H1 (cell line): Measurements from ENCODE around the gene NHS. TPM values are rescaled to one million over a fixed set of nuclear protein-coding genes. Genes with fewer than 3 reads are reported as not detected.

Source experiments
- CTCF ChIA-PET: fragments of 300-600 bp; sonication (Branson Sonifier 250); formaldehyde crosslinking; loops from one replicate; lab custom pipeline; 2021; ENCODE audit not compliant: partially characterized antibody; lab: Charles Lee
- POLR2A ChIA-PET: fragments of 300-600 bp; sonication (Branson Sonifier 250); formaldehyde crosslinking; loops from one replicate; lab custom pipeline; 2021; ENCODE audit warnings: inconsistent platforms; ENCODE audit not compliant: partially characterized antibody; lab: Charles Lee
- DNase-seq, 2 experiments: peaks; one replicate each; pipeline versions ENCODE4 v3.0.0 to v3.0.0-alpha.2; 2010 to 2022; ENCODE audit warnings: low spot score in 2 of 2, low read depth in 1 of 2, mixed read lengths in 1 of 2
- FAIRE-seq: peaks from 2 replicates; lab custom pipeline; 2011; peaks lifted over from hg19 to GRCh38; lab: Jason Lieb, UNC
- H2AFZ ChIP-seq: 2 replicates; pipeline ENCODE4 v1.8.1; 2012; ENCODE audit warnings: low read length, inconsistent platforms
- H2AK5ac ChIP-seq: 2 replicates; pipeline ENCODE4 v1.6.1; 2013; ENCODE audit warnings: low read depth, low read length
- H2BK120ac ChIP-seq: replicated peaks from 2 replicates; pipeline ENCODE3; 2013; ENCODE audit warnings: low read depth, low read length, inconsistent platforms
- H2BK12ac ChIP-seq: 2 replicates; pipeline ENCODE4 v1.6.1; 2013; ENCODE audit warnings: low read depth, low read length
- H2BK15ac ChIP-seq: 2 replicates; pipeline ENCODE4 v1.6.1; 2013; ENCODE audit warnings: low read length
- H2BK20ac ChIP-seq: 2 replicates; pipeline ENCODE4 v1.6.1; 2013; ENCODE audit warnings: low read length
- H2BK5ac ChIP-seq: 2 replicates; pipeline ENCODE4 v1.6.1; 2013; ENCODE audit warnings: low read depth, low read length
- H3K14ac ChIP-seq: 2 replicates; pipeline ENCODE4 v1.6.1; 2013; ENCODE audit warnings: inconsistent platforms; ENCODE audit not compliant: insufficient read length
- H3K18ac ChIP-seq: 2 replicates; pipeline ENCODE4 v1.6.1; 2013; ENCODE audit warnings: low read length; ENCODE audit errors: extremely low read depth
- H3K23ac ChIP-seq: 2 replicates; pipeline ENCODE4 v1.6.1; 2013; ENCODE audit warnings: inconsistent platforms; ENCODE audit not compliant: insufficient read length
- H3K23me2 ChIP-seq: 2 replicates; pipeline ENCODE4 v1.6.1; 2013; ENCODE audit warnings: low read depth, low read length
- H3K27ac ChIP-seq: 2 replicates; pipeline ENCODE4 v1.6.1; 2011; ENCODE audit warnings: low read depth, low read length, inconsistent platforms
- H3K27me3 ChIP-seq, 4 experiments: replicated peaks in 1 of 4; 1 replicate in 1 of 4; 2 replicates in 3 of 4; pipeline versions ENCODE4 v1.6.1 to v1.8.1; 2011 to 2013; ENCODE audit warnings: low read length in 3 of 4, mild to moderate bottlenecking in 3 of 4, inconsistent platforms in 2 of 4, mixed read lengths in 2 of 4, moderate library complexity in 1 of 4; ENCODE audit not compliant: control insufficient read depth in 3 of 4, insufficient read depth in 3 of 4; ENCODE audit errors: extremely low read depth in 1 of 4
- H3K36me3 ChIP-seq, 4 experiments: 2 replicates each; pipeline versions ENCODE4 v1.6.1 to v1.8.1; 2011 to 2013; ENCODE audit warnings: mild to moderate bottlenecking in 4 of 4, low read length in 3 of 4, moderate library complexity in 2 of 4, control low read depth in 1 of 4, inconsistent platforms in 1 of 4; ENCODE audit not compliant: insufficient read depth in 4 of 4, control insufficient read depth in 2 of 4
- H3K4ac ChIP-seq: replicated peaks from 2 replicates; pipeline ENCODE3; 2013; ENCODE audit warnings: low read length, low read depth, mixed read lengths, inconsistent platforms; ENCODE audit not compliant: insufficient read length
- H3K4me1 ChIP-seq, 4 experiments: replicated peaks in 1 of 4; 1 replicate in 1 of 4; 2 replicates in 3 of 4; pipeline versions ENCODE4 v1.6.1 to v1.8.1; 2011 to 2013; ENCODE audit warnings: low read length in 3 of 4, inconsistent platforms in 2 of 4, mixed read lengths in 1 of 4; ENCODE audit not compliant: insufficient read depth in 4 of 4, control insufficient read depth in 3 of 4
- H3K4me2 ChIP-seq, 2 experiments: 2 replicates each; pipeline versions ENCODE4 v1.6.1 to v1.8.1; 2011 to 2013; ENCODE audit warnings: low read depth in 2 of 2, low read length in 2 of 2, control low read depth in 1 of 2, inconsistent platforms in 1 of 2, mild to moderate bottlenecking in 1 of 2; ENCODE audit not compliant: insufficient read depth in 1 of 2
- H3K4me3 ChIP-seq, 4 experiments: fragments of 200-600, 300-600 bp in 1 of 4; sonication (generic), shearing (Covaris generic), sonication (Bioruptor Twin) in 1 of 4; 2 replicates each; pipeline versions ENCODE4 v1.5.1 to v1.8.1; 2011 to 2016; ENCODE audit warnings: low read length in 4 of 4, low read depth in 3 of 4, control low read depth in 2 of 4, inconsistent platforms in 2 of 4, mild to moderate bottlenecking in 2 of 4, mixed read lengths in 1 of 4, moderate library complexity in 1 of 4; ENCODE audit not compliant: insufficient read depth in 2 of 4; ENCODE audit errors: extremely low read depth in 1 of 4
- H3K56ac ChIP-seq: replicated peaks from 2 replicates; pipeline ENCODE3; 2013; ENCODE audit warnings: low read depth, mild to moderate bottlenecking, mixed read lengths, low read length, inconsistent platforms; ENCODE audit not compliant: insufficient read length
- H3K79me1 ChIP-seq: 2 replicates; pipeline ENCODE4 v1.6.1; 2013; ENCODE audit warnings: low read depth, low read length, control low read depth
- H3K79me2 ChIP-seq, 2 experiments: 2 replicates each; pipeline versions ENCODE4 v1.6.1 to v1.8.1; 2012 to 2013; ENCODE audit warnings: low read length in 2 of 2, mild to moderate bottlenecking in 2 of 2, inconsistent platforms in 1 of 2; ENCODE audit not compliant: insufficient read depth in 2 of 2, control insufficient read depth in 1 of 2
- H3K9ac ChIP-seq, 4 experiments: replicated peaks in 1 of 4; 1 replicate in 1 of 4; 2 replicates in 3 of 4; pipeline versions ENCODE4 v1.6.1 to v1.8.1; 2011 to 2013; ENCODE audit warnings: low read depth in 3 of 4, low read length in 3 of 4, control low read depth in 2 of 4, mild to moderate bottlenecking in 2 of 4, moderate library complexity in 2 of 4, inconsistent platforms in 1 of 4; ENCODE audit errors: extremely low read depth in 1 of 4
- H3K9me3 ChIP-seq, 2 experiments: 2 replicates each; pipeline versions ENCODE4 v1.6.1 to v1.8.1; 2012 to 2013; ENCODE audit warnings: mild to moderate bottlenecking in 2 of 2, moderate library complexity in 2 of 2, control low read depth in 1 of 2, inconsistent platforms in 1 of 2, low read depth in 1 of 2, low read length in 1 of 2, mixed read lengths in 1 of 2; ENCODE audit not compliant: insufficient read depth in 2 of 2
- H4K20me1 ChIP-seq, 2 experiments: replicated peaks in 1 of 2; 2 replicates each; pipeline versions ENCODE3 to v1.8.1; 2011 to 2013; ENCODE audit warnings: inconsistent platforms in 2 of 2, low read length in 2 of 2, mild to moderate bottlenecking in 1 of 2; ENCODE audit not compliant: insufficient read depth in 2 of 2, control insufficient read depth in 1 of 2
- H4K5ac ChIP-seq: 2 replicates; pipeline ENCODE4 v1.6.1; 2013; ENCODE audit warnings: low read length, low read depth, mixed read lengths, inconsistent platforms; ENCODE audit not compliant: insufficient read length
- H4K8ac ChIP-seq: 2 replicates; pipeline ENCODE4 v1.8.0; 2013; ENCODE audit warnings: mild to moderate bottlenecking, moderate library complexity, low read length, inconsistent platforms; ENCODE audit not compliant: insufficient read depth; ENCODE audit errors: extremely low read depth
- H4K91ac ChIP-seq: replicated peaks from 2 replicates; pipeline ENCODE3; 2013; ENCODE audit warnings: low read length, mixed read lengths, inconsistent platforms; ENCODE audit not compliant: insufficient read length
- KDM5A ChIP-seq: fragments of 200-600 bp; IDR thresholded peaks from 2 replicates; pipeline ENCODE4 v1.7.1; 2012; ENCODE audit warnings: mild to moderate bottlenecking, low read length, inconsistent platforms, mixed read lengths
- POU5F1 ChIP-seq: IDR thresholded peaks from 2 replicates; pipeline ENCODE4 v1.6.1; 2011; ENCODE audit warnings: low read depth, mild to moderate bottlenecking, low read length, moderate library complexity
- SIRT6 ChIP-seq: IDR thresholded peaks from one replicate; pipeline ENCODE4 v1.7.1; 2012; ENCODE audit warnings: low read length, inconsistent platforms
- TAF1 ChIP-seq: IDR thresholded peaks from 2 replicates; pipeline ENCODE4 v1.6.1; 2011; ENCODE audit warnings: mild to moderate bottlenecking, low read depth, low read length
- TAF7 ChIP-seq: optimal IDR thresholded peaks from 2 replicates; pipeline ENCODE3; 2011; ENCODE audit warnings: low read depth, mild to moderate bottlenecking, inconsistent platforms, low read length, moderate library complexity, borderline replicate concordance
- WGBS, 2 experiments: shearing (Covaris generic) in 1 of 2; methylation state at CpG; one replicate each; pipeline versions ENCODE4 v1.1.6 to v1.1.7; 2013 to 2015; ENCODE audit warnings: low lambda C conversion rate in 2 of 2, mixed read lengths in 2 of 2, inconsistent platforms in 1 of 2, low coverage in 1 of 2, missing lambda C conversion rate in 1 of 2; ENCODE audit not compliant: insufficient replicate concordance in 2 of 2, insufficient coverage in 1 of 2, insufficient read length in 1 of 2; ENCODE audit errors: extremely low coverage in 1 of 2, missing lambda C conversion rate in 1 of 2; 5-methylcytosine and 5-hydroxymethylcytosine counted together
- polyA plus RNA-seq, 7 experiments: library from polyadenylated mRNA; depleted of rRNA in 3 of 7; stranded (reverse) in 5 of 7; unstranded in 2 of 7; fragments of >200 nt in 5 of 7; fragments of 200-250 nt in 2 of 7; gene quantifications; 1 replicate in 5 of 7; 2 replicates in 1 of 7; 4 replicates in 1 of 7; pipeline versions ENCODE4 v1.2.1 to v1.2.3, GENCODE V29; 2011 to 2013; ENCODE audit warnings: missing spikeins in 2 of 7, mixed read lengths in 2 of 7
- total RNA-seq: library from RNA; stranded (reverse); fragmentation: NEBNext Ultra II Directional; extraction: Animal tissue kit (Norgen Biotek cat#: 25700); gene quantifications from 2 replicates; pipeline ENCODE4 v1.2.1, GENCODE V29; 2021

NHS gene
- total and polyA plus RNA-seq, 2 of the 8 experiments (the other 6 are each of a cell fraction or from before 2014, with no cell fraction given) = 2.2 to 6.7 TPM

DNA sequence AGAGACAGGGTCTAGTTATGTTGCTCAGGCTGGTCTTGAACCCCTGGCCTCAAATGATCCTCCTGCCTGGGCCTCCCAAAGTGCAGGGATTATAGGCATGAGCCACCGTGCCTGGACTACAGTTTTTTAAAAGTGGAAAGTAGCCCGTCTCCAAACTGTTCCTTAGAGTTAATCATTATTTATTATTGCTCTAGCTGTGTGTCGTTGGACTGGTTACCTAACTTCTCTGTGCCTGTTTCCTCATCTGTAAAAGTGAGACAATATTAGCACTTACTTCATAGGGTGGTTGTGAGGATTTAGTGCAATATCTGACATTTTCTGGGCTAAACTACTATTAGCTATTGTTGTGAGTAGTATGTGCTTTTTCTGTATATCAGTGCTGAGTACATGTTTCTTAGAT, 210.0 kb downstream of the NHS start:
- Histone ChIP-seq H3K18ac (no peak overlapping the region), H3K23me2 (no peaks in the 10 kb centered on the region), H3K4me2 (no peak overlapping the region), H4K8ac (no peak overlapping the region), H3K9ac (no peak overlapping the region), H2BK15ac (no peak overlapping the region), H2BK120ac (no peak overlapping the region), H2AK5ac (no peak overlapping the region), H3K27ac (no peak overlapping the region), H3K9me3 (no peaks in the 10 kb centered on the region), H3K14ac (no peak overlapping the region), H3K56ac (no peak overlapping the region), H3K4ac (no peak overlapping the region), H3K4me1 (no peaks in the 10 kb centered on the region; a peak in 1 of 7 replicates), H4K20me1 (no peaks in the 10 kb centered on the region), H3K79me2 (no peaks in the 10 kb centered on the region), H4K91ac (no peak overlapping the region), H3K79me1 (no peaks in the 10 kb centered on the region), H3K27me3 (no peaks in the 10 kb centered on the region), H3K36me3 (no peaks in the 10 kb centered on the region), H3K4me3 (no peak overlapping the region), H2BK12ac (no peak overlapping the region), H2BK20ac (no peak overlapping the region), H3K23ac (no peak overlapping the region), H4K5ac (no peak overlapping the region), H2BK5ac (no peak overlapping the region), H2AFZ (no peak overlapping the region)
- ChIA-PET CTCF (interaction anchor here (1.1 to 2.0 kb wide), 2 partner anchors 210 to 342 kb away, joined by 3 to 4 read pairs; no protein-coding TSS in a partner anchor), POLR2A (no interaction called here)
- TF ChIP-seq TAF7 = no peak
- TF ChIP-seq KDM5A = no peak
- TF ChIP-seq SIRT6 = no peak
- no peak for TF ChIP-seq POU5F1
- TF ChIP-seq TAF1 = no peak
- 100% methylated on average over 3 of the region's 3 CpGs; no CpG with 5 or more reads in 1 of the 2 experiments for WGBS, 2 experiments
- FAIRE-seq (no peak), DNase-seq (no peak)
